Urothelium cell line (cell line): ENCODE results near the gene KCNJ16.

Experiments used
- DNase-seq: peaks from one replicate; pipeline ENCODE4 v3.0.0; 2011; ENCODE audit warnings: low spot score, mixed read lengths
- FAIRE-seq: peaks from 2 replicates; lab custom pipeline; 2011; peaks lifted over from hg19 to GRCh38; lab: Jason Lieb, UNC

The KCNJ16 gene

DNA sequence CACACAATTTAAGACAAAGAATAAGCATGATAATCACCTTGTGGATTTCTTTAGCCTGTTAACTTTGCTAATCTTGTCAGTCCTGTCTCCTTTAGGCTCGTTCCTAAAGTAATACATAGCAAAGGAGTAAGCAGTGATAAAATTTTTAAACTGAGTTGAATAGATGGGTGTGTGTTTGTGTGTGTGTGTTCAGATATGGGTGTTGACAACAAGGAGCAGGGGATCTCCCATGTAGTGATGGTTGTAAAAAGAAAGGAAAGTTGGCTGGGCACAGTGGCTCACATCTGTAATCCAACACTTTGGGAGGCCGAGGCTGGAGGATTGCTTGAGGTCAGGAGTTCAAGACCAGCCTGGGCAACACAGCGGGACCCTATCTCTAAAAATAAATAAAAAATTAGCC is 49.7 kb downstream of the KCNJ16 start:
- FAIRE-seq (no peak), DNase-seq (no peak)

DNA sequence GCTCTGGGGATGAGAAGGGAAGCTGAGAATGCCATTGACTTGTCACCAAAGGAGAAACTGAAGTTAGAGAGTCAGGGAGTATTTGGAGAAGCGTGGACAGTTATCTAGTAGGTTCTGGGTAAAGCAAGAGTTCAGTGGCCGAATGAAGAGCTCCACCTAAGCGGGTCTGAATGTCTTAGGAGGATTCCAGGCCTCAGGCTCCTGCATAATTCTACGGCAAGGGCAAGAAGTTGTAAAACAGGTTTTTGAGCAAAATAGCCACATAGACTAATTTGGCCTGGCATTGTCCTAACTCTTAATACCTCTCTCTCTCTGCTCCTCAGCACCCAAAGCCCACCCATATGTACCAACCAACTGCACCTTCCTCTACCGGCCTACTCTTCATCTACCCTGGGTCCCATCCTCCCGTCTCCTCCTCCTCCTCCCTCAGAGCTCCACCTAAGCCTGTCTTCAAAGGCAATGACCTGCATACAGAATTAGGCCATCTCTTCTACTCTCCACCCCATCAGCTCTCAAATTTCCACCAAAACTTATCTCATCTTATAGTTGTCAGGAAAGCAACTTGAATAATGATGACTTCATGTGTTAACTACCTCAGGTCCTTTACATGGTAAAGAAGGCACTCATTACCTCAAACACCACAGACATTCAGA is 52.3 kb downstream of the KCNJ16 start:
- no peak for FAIRE-seq
- no peak for DNase-seq

DNA sequence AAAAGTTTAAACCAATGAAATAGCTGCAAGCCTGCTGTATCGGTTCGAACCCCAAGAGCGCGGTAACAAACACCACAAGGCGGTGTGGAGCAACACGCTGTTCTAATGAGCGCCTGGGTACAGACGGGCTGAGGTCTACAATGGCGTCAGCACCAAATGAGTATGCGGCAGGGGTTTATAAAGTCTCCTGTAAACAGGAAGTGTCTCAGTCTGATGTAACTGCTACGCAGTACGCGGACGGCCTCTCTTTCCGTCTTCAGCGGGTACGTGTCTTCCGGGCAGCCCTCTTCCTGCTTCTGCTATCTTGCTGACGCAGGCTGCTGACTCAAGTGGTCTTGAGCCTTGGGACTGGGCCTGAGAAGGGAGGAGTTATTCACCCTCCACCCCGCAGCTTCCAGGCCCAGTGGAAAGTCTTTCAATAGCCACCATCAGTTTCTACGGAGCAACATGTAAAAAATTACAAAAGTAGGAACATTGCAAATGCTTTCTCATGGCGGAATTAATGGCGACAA is 53.8 kb downstream of the KCNJ16 start:
- DNase-seq (no peak), FAIRE-seq (no peak)

DNA sequence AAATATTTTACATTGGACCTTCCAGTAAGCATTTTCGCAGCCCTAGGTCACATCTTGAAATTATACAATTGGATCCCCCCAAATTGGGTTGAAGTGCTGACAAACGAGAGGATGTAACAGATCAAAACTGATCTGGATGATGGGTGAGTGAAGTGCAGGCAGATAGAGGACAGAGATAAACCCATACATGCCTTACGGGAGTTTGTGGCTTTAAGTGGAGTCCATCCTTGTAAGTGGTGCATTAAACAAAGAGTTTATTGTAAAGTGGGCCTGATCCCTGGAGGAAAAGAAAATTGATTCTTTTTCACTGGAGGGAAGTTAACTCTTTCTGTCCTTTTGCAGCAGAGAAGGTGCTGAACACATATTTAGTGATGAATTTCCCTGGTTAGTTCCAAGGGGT is 55.3 kb downstream of the KCNJ16 start:
- DNase-seq (no peak), FAIRE-seq (no peak)

DNA sequence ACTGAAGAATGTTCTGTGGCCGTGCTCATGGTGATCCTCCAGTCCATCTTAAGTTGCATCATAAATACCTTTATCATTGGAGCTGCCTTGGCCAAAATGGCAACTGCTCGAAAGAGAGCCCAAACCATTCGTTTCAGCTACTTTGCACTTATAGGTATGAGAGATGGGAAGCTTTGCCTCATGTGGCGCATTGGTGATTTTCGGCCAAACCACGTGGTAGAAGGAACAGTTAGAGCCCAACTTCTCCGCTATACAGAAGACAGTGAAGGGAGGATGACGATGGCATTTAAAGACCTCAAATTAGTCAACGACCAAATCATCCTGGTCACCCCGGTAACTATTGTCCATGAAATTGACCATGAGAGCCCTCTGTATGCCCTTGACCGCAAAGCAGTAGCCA is 57.5 kb downstream of the KCNJ16 start:
- FAIRE-seq (no peak), DNase-seq (no peak)

DNA sequence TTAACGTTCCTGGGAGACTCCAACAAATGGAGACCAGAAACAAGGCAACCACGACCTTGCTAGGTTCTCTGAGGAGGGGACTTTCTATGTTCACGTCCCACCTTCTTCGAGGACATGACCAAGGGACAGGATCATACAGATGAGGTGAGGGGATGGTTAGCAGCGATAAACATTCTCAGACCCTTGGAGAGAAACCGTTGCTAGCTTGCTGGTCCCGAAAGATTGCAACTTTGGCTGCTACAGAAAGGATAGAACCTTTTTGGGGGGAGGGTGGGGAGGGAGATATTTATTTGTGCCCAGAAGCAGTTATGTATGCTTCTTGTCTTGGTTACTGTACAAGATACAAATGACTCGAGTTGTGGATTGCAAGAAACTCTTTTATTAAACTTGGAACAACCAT is 59.0 kb downstream of the KCNJ16 start:
- peak; percentile 9 for FAIRE-seq
- no peak for DNase-seq

DNA sequence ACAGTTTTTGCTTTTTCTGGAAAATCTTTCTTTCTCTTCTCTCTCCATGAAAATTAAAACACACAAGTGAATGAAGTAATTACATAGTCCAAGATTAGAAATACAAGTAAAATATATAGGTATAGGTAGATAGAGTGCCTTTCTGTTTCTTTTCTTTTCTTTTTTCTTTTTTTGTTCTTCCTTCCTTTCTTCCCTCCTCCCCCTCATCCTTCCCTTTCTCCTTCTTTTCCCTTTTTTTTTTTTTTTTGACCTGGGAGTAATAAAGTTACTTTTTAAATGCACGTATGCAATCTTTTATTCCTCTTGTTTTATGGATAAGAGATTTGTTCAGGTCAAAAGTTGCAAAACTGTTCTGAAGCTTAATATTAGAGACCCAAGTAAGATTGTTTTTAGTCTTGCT is 59.8 kb downstream of the KCNJ16 start:
- no peak for FAIRE-seq
- DNase-seq, result no peak

DNA sequence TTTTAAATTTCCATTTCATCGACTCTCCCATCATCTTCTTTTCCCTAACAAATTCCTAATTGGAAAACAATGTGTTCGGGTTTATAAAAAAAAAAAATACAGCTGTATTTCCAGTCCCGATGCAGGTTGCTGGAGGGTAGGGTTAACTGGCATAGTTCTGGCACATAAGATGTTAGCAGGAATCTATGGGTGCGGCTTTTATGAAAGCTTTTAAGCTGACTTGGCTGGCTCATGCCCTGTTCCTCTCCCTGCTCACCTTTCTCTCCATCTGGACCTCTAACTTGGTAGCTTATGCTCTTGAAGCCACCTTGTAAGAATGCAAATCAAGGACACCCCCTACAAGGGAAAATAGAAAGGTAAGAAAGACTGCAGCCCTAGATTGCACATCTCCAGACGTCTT is 61.1 kb downstream of the KCNJ16 start:
- DNase-seq (no peak), FAIRE-seq (no peak)

DNA sequence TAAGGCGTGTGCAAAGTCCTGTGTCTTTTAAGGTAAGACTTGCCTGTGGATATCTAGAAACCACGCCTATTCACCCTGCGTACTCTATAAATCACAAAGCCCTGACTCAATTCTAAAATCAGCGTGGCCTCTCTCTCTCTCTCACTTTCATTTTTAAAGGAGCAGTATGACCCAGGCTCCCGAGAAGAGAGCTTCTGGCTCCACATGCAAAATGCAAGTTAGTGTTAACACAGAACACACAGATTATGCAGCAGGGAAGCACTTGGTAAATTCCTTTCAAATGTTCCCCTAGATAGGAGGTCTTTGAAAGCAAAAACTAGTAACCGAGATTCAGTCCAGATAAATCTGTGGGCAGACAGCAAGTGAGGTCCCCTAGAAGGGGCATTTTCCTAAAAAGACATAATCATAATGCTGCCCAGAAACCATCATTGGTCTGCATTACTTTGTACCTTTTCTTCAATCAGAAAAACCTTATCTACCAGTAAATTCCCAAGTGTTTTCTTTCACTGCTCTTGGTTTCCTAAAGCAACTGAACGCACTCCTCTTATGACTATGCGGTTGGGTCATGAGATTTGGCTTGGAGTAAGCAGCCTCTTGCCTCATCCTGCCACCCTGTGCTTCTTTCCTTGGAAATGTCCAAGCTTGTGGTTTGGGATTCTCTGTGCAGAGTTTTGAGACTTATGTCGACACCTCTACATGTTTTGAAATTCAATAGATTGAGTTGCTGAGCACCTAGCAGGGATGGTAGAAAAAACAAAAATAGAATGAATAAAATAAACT is 62.6 kb downstream of the KCNJ16 start:
- peak; percentile 72 for DNase-seq
- FAIRE-seq, result peak; percentile 67

DNA sequence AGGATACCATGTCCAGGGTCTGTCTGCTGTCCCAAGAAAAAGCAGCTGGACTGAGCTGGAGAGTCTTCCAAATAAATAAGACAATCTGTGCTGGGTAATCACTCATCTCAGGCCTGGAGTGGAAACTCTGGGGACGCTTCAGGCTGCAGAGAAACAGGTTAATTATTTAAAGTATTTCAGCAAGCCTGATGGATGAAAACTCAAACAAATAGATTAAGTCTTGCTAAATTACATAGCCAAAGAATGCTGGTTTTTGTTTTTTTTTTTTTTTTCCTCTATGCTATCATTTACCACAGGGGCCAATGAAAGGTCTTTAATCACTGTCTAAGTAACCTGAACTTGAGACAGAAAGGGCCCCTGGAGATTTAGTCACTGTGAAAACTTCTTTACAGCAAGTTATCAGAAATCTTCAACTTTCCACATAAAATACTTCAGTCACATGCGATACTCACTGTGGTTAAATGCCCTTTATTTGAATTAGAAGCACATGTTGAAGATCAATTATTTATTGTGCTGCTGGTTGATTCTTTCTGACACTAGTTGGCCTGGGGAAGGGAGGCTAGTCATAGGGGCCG is 63.4 kb downstream of the KCNJ16 start:
- FAIRE-seq (peak; percentile 76), DNase-seq (no peak)

DNA sequence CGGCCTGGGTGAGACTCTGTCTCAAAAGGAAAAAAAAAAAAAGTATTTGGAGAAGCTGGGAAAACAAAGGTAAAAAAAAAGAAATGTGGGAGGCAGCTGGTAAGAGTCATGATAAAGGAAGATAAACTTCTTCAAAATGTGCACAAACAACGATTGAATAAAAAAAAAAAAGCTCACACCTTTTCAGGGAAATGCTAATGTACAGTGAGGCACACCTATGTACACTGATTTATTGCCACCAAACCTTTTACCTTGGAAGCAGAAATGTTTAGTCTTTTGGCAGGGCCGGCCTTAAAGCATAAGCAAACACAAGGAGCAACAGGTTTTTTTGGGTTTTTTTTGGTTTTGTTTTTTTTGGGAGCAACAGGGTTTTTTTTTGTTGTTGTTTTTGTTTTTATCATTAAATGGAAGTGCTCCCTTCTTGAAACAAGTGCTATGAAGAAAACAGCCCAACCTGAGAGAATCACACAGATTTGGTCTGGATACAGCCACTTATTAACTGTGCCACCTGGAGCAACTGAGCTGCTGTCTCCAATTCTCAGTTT is 64.5 kb downstream of the KCNJ16 start:
- FAIRE-seq (no peak), DNase-seq (no peak)

DNA sequence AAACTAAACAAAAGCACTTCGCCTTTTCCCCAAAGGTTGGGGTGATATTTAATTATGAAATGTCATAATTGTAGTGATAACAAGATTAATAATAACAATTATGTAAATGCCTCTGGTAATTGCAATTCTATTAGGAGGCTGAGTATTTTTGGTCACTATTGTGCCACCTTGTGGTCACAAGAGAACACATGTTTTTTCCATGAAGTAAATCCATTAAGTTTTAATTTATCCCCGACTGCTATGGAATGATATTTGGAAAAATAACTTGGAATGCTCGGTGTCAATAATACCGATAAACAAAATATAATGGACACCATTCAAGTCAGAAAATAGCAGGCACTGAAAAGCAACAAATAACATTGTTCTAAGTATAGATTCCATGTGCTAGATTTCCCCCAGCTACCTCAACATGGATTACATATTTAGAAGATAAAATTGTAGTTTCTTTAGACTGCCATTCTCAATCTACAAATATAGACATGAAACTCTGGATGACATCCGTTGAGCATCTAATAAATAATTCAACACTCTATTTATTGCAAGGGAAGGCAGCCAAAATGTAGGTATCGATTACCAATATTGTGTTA is 69.3 kb downstream of the KCNJ16 start:
- FAIRE-seq (peak; percentile 59), DNase-seq (peak; percentile 35)

DNA sequence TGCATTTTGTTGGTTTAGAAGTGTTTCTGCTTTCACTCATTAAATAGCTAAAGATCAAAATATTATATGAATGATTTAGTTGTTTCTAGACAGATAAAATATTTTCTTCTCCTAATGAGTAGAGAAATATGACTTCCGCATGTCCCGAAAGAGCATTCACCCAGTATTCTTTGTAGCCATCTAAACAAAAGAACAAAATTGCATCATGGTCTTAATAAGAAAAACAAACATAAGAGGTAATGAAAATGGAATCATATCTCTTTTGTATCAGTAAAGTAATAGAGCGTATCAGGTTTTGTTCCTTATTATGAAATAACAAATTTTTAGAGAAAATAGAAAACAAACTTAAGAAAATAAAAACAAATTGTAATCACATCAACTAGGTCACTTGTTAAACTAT is 78.2 kb downstream of the KCNJ16 start:
- FAIRE-seq (no peak), DNase-seq (no peak)

DNA sequence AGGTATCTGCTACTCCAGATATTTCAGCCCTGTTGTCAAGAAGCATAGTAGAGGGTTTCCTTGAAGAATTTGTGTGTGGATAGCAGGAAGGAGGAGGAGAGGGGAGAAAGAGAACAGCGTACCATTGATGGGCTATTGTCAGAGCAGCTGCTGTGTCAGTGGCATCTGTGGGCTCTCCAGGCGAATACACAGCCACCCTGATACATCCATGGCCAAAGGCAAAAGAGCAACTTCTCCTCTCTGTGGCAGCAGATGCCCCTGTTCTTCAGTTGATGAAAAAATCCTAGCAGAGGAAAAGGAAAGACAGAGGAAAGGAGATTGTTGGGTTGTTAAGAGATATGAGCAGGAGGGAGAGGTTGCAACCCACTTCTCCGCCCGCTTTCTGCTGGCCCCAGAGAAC is 82.1 kb downstream of the KCNJ16 start:
- no peak for DNase-seq
- FAIRE-seq, result peak; percentile 32

DNA sequence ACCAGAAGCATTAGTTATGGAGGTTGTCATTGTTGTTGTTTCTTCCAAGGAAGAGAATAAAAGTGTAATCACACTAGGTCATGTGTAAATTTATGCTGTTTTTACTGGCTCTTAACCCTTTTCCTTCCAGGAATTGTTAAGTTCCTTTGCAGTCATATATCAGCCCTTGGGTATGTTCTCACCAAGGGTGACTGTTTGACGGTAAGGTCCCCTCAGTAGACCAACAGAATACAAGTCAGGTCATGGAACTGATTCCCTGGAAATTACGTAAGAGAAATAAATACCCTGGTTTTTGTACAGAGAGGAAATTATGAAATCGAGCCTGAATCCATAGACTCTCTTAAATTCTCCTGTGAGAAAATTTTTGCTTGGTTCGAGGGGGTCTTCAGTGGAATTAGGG is 83.2 kb downstream of the KCNJ16 start:
- no peak for DNase-seq
- peak; percentile 20 for FAIRE-seq

DNA sequence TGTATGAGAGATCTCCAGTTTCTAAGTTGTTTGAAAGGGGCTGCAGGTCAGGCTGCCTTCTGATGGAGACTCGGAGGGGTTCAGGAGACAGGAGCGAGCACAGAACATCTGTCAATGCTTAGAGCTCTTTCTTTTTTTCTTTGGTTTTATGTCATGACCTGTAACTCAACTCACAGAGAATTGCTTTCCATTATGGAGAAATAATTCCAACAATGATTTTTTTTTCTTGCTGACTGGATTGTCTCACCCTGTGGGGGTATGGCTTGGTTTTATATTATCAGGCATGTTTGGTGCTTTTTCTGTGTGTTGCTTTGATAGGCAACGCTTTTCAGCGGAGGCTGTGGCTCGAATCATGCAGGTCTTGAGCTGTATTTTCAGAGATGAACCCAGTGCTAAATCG is 83.6 kb downstream of the KCNJ16 start:
- FAIRE-seq (no peak), DNase-seq (no peak)

DNA sequence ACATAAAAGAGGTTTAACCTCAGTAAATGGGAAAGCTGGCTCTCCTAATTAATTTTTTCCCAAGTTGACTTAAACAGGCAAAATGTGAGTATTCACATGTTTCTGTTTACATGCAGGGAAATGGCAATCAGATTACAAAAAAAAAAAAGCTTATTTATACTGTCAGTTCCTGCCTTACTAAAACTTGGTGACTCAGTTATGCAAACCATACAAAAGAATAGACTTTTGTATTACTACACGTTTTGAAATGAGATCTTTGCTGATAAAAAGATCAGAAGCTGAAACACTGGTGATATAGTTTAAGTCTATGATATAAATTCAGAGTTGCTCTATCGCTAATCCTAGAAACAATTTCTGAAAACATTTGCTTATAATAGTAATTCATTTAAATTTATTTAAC is 85.0 kb downstream of the KCNJ16 start:
- FAIRE-seq (no peak), DNase-seq (no peak)

DNA sequence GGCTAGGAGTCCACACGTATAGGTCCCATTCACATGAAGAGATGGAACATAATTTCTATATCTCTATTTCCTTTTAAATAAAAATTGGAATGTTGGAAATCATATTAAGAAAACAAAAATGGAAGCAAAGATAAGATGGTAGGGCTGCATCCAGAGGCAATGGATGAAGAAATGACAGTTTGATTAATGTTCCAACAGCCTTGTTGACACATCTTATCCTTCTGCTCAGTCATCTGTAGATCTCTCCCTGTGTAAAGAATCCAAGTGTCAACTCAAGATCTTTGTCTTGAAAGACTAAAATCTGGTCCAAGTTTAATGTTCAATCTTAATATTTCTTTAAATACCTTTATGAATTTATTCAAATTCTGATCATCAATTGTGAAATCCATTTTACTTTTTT is 86.5 kb downstream of the KCNJ16 start:
- FAIRE-seq (no peak), DNase-seq (no peak)

DNA sequence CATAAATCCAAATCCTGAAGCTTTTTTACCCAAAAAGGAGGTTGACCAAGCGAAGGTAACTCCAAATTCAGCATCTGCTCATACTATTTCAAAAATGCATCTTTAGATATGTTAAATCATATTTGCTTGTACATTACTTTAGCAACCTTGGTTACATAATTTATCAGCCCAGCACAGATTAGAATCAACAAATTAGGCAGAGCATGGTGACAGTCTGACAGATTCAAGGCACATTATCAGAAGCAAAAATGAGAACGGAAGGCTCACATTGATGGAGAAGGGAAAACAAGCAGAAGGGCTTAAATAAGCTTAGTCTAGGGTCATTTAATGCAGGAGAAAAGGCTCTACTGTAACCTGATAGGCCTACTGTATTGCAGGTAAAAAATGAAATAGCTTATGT is 90.4 kb downstream of the KCNJ16 start:
- DNase-seq (no peak), FAIRE-seq (no peak)

DNA sequence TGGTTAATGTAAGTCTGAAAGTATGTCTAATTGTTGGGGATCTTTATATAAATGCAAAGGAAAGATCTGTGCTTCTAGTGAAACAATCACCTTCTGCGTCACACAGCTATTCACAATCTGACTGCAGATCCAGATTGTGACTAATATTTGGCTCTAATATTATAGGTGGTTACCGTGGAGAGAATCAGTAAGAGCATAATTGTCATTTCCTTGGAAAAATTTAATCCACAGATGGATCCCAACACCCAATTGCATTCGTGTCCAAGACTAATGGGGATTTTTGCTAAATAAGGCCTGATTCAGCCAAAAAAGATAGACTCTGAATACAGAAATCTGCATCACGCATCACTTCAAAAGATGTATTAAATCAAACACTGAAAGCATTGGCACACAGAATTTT is 91.6 kb downstream of the KCNJ16 start:
- FAIRE-seq, result no peak
- DNase-seq, result no peak
